ENCODE measurements around the gene RAP1GAP.

DNA sequence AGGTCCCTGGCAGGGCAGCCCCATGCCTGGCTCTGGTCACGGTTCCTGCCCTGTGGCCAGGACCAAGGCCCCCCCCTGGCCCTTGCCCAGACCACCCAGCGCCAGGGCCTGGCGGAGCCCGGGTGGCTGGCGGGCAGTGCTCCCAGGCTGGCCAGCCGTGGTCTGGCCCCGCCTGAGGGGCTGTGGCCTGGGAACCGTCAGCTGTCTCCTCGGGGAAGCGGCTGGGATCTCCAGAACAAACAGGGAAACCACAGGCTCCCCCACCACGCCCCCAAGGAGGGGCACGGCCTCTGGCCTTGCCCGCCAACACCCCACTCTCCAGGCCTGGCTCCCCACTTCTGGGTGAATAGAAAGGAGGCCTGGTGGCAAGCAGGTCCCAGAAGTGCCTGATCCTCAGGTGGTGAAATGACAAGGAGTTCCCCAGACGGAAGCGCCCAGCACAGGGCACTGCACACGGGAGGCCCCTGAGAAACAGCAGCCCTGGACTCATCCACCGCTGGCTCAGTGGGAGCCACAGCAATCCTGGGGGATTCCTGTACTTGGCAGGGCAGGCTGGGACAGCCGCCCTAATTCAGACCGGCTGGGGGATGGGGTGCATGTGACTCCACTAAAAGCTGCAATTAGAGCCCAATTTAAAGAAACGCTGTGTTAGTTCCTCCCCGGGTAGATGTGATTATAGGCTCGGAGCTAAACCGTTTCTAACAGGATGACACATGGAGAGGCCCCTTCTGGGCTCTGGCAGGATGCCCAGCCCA lies 78.9 kb downstream of the RAP1GAP start:
- TF ChIP-seq CTCF (IDR thresholded peaks at IDR 0.05) (no peak), EZH2 (IDR thresholded peaks at IDR 0.05) (no peak), EZH2phosphoT487 (IDR thresholded peaks at IDR 0.05) (no peak)
